ENCODE results near the gene SMIM10L1.

Gene SMIM10L1

GRCh38 chr12:11171145-11171968 is at the start of gene SMIM10L1:
SMIM10L1 (plus strand) TSS chr12:11171194; CDS start chr12:11171357, 163 bp downstream.
- peak; percentile 97 for DNase-seq (ENCODE audit: low spot score)

DNA sequence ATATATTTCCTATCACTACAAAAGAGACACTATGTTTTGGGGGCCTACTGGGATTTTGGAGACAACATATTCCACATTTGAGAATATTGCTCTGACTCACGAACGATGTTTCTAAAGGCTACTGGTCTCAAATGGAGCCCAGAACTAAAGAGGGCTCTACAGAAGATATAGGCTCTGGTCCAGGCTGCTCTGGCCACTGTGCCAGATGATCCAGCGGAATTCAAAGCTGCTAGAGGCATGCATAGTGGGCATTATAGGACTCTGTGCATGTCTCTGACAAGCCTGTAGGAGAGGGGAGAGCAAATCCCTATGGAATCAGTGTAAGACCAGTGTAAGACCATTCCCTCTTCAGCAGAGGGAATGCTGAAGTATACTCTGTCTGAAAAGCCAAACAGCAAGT is 40.6 kb upstream of the SMIM10L1 start:
- no peak for DNase-seq (ENCODE audit: low spot score)

- no peak for DNase-seq (ENCODE audit: low spot score)
Measured at GRCh38 chr12:11130999-11131398, 40.0 kb upstream of the SMIM10L1 start.

DNA sequence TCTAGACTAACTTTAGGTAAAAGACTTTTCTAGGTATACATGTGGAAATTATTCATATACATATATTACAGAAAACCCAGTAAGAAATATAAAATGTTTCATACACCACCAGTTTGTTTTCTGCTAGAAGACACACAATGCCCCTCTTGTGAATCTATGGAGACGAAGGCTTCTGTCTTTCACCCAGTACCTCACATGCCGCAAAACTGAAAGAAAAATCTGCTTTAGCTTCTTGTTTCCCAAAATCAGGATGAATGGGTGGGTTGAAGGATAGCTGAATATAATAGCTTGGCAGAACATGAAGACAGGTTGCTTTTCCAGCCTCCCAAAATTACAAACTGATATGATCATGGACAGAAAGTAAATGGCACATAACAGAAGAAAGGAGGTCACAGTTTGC is 37.8 kb upstream of the SMIM10L1 start:
- DNase-seq (ENCODE audit: low spot score): no peak

- DNase-seq (ENCODE audit: low spot score): no peak
Measured at GRCh38 chr12:11133816-11134215, 37.2 kb upstream of the SMIM10L1 start.

DNA sequence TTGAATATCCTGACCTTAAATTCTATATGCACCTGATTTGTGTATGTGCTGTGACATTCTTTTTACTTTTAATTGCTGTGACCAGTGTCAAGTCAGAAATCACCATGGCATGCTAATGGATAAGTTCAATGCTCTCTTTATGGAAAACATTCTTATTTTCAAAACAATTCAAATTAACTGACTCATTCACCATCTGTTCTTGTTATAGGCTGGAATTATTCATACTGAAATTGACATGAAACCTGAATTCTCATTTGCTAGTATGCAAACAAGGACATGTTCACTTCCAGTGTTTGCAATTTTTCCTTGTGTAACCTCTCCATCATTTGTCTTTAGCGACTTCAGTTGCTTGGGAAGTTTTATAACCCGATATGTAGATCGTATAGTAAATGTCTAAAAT is 36.7 kb upstream of the SMIM10L1 start, which contains the start of gene TAS2R30:
TAS2R30 (minus strand) TSS at position 340 of the 400 bp plus-strand sequence. CDS start 400 bp downstream, outside the sequence.
- DNase-seq (ENCODE audit: low spot score): no peak

DNA sequence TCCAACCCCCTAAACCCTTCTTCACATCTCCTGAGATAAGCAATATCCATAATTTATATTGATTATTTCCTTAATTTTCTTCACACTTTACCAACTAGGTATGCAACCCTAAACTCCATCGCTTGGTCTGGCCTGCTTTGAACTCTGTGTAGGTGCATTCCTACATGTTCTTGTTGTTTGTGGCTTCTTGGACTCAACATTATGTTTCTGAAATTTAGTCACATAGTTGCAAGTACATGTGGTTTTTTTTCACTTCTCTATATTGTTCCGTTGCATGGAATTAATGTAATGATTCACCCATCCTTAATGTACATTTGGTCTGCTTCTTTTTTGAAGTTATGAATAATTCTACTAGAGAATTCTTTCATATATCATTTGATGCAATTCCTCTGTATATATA is 34.9 kb upstream of the SMIM10L1 start:
- DNase-seq (ENCODE audit: low spot score): no peak

DNA sequence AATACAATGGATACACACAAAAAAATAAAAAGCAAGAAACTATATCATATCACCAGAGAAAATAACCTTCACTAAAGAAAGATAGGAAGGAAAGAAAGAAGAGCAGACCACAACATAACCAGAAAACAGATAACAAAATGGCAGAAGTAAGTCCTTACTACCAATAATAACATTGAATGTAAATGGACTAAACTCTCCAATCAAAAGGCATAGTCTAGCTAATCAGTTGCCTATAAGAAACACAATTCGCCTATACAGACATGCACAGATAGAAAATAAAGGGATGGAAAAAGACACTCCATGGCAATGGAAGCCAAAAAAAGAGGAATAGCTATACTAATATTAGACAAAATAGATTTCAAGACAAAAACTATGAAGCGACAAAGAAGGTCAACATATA is 27.6 kb upstream of the SMIM10L1 start:
- DNase-seq (ENCODE audit: low spot score): no peak

DNA sequence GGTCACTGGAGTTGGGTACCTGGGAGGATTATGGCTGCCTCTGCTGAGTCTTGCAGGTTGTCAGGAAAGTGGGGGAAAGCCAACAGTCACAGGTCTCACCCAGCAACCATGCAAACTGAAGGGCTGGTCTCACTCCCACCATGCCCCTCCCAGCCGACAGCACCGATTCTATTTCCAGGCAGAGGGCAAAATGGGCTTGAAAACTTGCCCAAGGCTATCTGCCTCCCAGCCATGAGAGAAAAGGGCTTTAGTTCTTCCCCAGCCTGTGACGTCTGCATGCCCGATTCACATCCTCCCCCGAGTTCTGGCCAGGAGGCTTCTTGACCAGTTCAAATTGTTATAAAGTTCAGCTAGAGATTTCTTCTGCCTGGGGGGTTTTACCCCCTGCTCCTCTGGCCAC is 26.7 kb upstream of the SMIM10L1 start:
- DNase-seq (ENCODE audit: low spot score): no peak

DNA sequence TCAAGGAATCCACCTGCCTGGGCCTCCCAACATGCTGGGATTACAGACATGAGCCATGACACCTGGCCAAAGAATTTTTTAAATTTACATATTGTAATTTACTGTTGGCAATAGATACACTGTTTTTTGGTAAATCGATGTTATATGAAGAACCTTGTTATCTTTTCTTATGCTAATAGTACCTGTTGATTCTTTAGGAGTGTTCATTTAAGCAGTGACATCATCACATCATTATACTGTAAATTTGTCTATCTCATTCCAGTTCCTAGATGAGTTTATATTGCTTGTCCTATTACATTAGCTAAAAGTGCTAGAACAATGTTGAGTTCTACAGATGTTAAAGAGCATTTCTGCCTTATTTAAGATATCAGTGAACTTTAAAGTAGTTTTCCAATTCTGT is 23.6 kb upstream of the SMIM10L1 start:
- no peak for DNase-seq (ENCODE audit: low spot score)

GRCh38 chr12:11150832-11151231 is 20.2 kb upstream of the SMIM10L1 start:
- DNase-seq (ENCODE audit: low spot score): no peak

- no peak for DNase-seq (ENCODE audit: low spot score)
Measured at GRCh38 chr12:11152725-11153124, 18.3 kb upstream of the SMIM10L1 start.

DNA sequence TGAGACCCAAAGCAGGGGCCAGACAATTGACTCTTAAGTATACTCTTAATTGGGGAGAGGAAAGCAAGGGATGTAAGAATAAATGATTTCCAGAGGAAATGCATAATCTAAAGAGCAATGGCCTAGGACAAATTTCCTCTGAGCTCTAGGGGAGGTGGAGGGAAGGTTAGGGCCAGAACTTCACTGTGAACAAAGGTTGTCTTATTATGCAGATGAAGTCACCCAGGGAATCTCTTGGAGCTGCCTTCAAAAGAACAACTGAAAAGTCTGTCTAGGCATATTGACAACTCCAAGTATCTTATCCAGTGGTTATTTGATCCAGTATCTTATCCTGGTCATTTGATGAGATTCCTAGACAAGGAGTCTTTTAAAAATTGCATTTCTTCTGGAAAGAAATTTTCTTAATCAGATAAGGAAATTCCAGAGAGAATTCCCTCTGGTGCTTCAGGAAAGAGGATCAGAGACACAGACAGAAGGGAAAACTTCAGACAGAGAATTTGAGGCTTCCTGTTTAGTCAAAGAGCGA is 16.5 kb upstream of the SMIM10L1 start:
- no peak for DNase-seq (ENCODE audit: low spot score)

- no peak for DNase-seq (ENCODE audit: low spot score)
Measured at GRCh38 chr12:11158885-11159444, 12.0 kb upstream of the SMIM10L1 start.

GRCh38 chr12:11162502-11162901 is 8.5 kb upstream of the SMIM10L1 start:
- DNase-seq (ENCODE audit: low spot score): no peak

DNA sequence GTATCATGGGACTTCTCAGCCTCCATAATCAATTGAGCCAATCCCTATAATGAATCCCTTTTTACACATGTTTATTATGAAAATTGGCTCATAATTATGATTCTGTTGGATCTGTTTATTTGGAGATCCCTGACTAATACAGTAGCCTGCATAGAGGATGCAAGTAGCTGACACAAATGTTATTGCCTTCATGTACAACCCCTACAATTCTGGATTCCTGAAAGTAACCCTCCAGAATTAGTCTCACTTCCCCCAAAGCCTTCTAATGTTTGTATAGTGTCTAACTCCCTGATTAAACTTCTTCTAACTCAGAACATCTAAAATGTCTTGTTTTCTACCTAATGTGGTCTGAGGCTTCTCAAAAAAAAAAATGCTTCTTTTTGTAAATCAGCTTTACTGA is 6.6 kb upstream of the SMIM10L1 start:
- no peak for DNase-seq (ENCODE audit: low spot score)

DNA sequence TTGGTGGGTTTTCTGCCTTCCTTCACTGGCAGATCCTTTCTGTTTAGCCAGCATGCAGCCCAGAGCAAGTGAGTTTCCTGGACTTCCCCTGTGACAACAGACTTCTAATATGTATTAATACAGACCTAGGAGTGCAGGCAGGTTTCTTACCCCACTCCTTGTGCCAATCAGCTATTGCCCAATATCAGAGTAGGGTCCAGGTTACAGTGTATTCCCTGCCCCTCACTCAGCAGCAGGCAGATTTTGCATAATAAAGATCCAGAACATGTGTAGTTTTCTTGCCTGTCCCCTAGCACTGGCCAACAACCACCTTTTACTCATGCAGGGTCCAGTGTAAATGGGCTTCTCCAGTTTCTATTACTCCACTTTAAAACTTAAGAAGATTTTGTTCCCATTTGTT is 4.7 kb upstream of the SMIM10L1 start:
- no peak for DNase-seq (ENCODE audit: low spot score)

DNA sequence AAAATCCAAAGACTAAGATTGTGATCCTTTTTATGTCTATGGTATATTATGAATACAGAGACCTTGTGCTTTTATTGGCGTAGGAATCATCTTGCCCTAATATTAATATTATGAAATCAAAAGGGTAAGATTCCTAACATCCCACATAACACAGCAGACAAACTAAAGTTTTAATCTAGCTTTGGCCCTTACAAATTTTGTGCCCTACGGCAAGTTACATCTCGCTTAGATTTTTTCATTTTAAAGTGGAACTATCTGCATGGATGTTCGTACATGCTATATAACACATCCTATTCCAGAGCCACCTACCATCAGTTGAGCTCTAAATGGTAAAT is 217 bp upstream of the SMIM10L1 start:
- DNase-seq (ENCODE audit: low spot score): no peak

GRCh38 chr12:11171969-11172675 is 1.1 kb downstream of the SMIM10L1 start:
- DNase-seq (ENCODE audit: low spot score): peak; percentile 45

- DNase-seq (ENCODE audit: low spot score): peak; percentile 10
Measured at GRCh38 chr12:11174022-11174421, 3.0 kb downstream of the SMIM10L1 start.

- no peak for DNase-seq (ENCODE audit: low spot score)
Measured at GRCh38 chr12:11178250-11178649, 7.3 kb downstream of the SMIM10L1 start.

DNA sequence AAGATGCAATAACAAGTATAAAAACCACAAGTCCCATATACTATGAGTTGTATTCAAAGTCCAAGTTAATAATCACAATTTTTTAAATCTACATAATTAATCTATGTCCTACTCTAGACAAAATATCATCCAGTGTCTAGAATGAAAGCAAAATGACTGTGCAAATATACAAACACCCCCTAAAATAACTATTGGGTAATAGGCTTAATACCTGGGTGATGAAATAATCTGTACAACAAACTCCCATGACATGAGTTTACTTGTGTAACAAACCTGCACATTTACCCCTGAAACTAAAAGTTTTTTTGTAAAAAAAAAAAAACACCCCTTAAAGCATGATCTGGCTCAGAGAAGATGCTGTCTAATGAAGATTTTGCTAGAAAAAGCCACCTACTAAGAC is 11.5 kb downstream of the SMIM10L1 start:
- DNase-seq (ENCODE audit: low spot score): no peak

DNA sequence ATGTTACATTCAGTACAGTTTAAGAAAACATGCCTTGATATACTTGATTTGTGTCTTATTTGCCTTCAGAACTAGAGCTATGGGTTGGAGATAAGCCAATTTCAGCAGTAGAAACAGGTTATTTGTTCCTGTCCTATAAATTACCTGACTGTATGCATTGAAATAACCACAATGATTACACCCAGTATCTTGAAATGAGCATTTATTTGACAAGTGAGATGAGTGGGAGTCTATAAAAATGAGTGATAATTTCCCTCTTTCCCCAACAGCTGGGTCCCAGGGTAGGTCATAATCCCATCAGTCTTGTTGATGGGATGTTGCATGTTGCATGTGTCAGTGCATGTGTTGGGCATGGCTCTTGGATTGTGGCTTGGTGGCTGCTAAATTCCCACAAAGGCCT is 12.0 kb downstream of the SMIM10L1 start:
- no peak for DNase-seq (ENCODE audit: low spot score)

All from SW480 (cell line).